Effector CD8-positive, alpha-beta T cell (primary cell): ENCODE results near the gene ICA1L.

Experiments used
- DNase-seq: peaks from one replicate; lab custom pipeline; 2025; lab: John Stamatoyannopoulos, UW

The ICA1L gene

DNA sequence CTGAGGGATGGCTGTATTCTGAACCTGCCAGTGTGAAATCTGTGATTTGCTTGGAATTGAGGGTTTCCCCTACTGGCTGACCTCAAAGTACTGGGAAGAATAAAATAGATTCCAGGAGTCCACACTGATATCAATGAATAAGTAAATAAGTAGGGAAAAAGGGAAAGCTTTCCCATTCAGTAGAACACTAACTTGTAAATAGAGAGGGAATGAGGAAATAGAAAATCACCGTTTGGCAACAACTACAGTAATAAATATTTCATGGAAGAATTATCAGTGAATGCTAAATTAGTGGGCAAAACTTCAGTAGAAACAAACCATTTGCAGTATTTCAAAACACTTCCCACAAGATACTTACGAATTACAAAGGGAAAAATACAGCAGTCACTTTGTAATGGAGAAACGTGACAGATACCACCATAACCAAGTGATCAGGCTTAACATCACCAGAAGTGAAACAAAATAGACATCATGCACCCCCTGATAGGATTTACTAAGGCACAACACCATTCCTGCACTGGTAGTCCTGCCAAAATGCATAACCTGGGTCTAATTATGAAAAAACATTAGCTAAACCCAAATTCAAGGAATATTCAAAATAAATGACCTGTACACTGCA lies 88.5 kb downstream of the ICA1L start:
- DNase-seq, result no peak

DNA sequence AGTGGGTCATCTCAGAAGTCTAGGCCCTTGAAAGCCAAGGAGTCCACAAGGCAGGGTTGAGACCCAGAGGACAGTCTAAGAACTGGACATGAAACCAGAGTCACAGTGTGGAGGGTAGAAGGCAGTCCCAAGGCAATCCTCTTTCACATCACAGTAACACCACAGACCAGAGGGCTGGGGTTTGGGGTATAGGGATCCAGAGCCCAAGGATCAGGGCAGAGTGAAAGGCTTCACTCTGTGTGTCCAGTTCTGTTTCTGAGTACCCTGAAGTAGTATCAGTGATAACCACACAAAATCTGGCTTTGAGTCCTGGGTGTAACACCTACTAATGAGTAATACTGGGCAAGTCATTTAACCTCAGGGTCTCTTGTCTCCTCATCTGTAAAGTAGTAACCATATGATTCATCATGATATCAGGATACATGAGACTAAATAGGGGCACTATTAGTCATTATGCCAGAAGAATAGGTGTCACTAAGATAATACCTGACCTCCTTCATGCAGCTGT lies 91.0 kb downstream of the ICA1L start:
- no peak for DNase-seq

DNA sequence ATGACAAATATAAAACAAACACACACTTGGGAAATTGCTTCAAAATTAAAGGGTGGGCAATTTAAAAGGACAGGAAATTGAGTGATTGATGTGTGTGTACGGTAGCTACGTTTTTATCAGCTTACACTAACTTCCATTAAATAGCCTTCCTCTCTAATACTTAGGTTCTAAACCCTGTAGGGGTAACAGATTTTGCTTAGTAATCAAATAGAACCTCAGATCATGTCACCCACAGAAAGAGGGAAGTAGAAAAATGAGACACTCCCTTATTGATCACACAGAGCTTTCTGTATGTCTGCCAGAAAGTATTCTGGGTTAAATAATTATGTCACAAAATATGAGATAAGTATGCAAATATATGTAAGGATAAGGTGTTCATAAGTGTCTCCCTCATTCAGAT lies 93.3 kb downstream of the ICA1L start:
- DNase-seq, result no peak

- no peak for DNase-seq
Observed at GRCh38 chr2:202774104-202774503, 97.5 kb downstream of the ICA1L start.

GRCh38 chr2:202773301-202773973 lies 98.1 kb downstream of the ICA1L start:
- DNase-seq, result no peak

GRCh38 chr2:202771741-202772460 lies 99.7 kb downstream of the ICA1L start:
- DNase-seq, result no peak

DNA sequence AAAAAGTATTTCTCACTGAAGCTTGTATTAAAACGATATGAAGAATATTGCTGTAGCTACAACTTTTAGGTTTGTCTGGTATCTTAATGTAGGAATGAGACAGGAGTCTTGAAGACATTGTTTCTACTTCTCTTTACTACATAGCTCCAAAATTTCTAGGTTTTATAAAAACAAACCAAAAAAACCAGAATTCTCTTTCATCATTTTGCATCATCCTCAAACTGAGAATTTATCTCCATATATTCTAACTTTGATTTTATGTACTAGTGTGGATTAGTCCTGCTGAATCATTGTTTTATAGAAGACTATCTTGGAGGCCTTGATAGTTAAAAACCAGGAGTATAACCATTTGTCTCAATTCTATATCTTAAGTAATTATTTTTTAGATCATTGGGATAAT lies 100.2 kb downstream of the ICA1L start:
- no peak for DNase-seq

- DNase-seq, result no peak
Observed at GRCh38 chr2:202769201-202769600, 102.4 kb downstream of the ICA1L start.

GRCh38 chr2:202768273-202768672 lies 103.3 kb downstream of the ICA1L start:
- no peak for DNase-seq

GRCh38 chr2:202765436-202765835 lies 106.1 kb downstream of the ICA1L start:
- DNase-seq, result no peak

GRCh38 chr2:202764991-202765390 lies 106.6 kb downstream of the ICA1L start:
- no peak for DNase-seq

DNA sequence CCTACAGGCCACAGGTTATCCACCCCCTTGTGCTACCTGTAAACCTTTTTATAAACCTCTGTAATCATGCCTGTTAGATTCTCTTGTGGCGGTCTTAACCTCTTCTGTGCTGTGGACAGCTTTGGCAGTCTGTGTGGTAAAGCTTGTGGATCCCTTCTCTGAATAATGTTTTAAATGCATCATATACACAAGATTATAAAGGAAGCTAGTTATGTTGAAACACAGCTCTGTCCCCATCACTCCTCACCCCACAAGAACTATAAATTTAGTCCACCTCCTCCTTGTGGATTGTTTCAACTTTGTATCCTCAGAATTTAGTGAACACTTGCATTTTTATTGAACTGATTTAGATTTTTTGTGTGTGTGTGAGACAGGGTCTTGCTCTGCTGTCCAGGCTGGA lies 107.7 kb downstream of the ICA1L start:
- DNase-seq, result no peak

GRCh38 chr2:202762556-202762955 lies 109.0 kb downstream of the ICA1L start:
- no peak for DNase-seq

- DNase-seq, result no peak
Observed at GRCh38 chr2:202760848-202761247, 110.7 kb downstream of the ICA1L start.

GRCh38 chr2:202758604-202759003 lies 113.0 kb downstream of the ICA1L start:
- DNase-seq, result no peak

GRCh38 chr2:202758128-202758527 lies 113.4 kb downstream of the ICA1L start:
- no peak for DNase-seq

GRCh38 chr2:202757339-202757738 lies 114.2 kb downstream of the ICA1L start:
- no peak for DNase-seq

- no peak for DNase-seq
Observed at GRCh38 chr2:202756598-202756997, 115.0 kb downstream of the ICA1L start.

DNA sequence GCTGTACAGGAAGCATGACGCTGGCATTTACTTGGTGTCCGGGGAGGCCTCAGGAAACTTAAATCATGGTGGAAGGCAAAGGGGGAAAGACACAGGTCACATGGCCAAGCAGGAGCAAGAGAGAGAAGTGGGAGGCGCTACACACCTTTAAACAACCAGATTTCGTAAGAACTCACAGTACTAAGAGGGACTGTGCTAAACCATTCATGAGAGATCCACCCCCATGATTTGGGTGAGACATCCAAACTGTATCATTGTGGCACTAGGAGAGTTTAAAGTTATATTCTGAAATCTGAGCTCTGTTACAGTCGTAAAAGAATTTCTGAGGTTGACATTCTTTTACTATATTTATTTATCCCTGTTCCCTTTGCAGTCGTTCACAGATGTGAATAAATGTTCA lies 116.6 kb downstream of the ICA1L start:
- DNase-seq, result no peak

GRCh38 chr2:202752071-202752470 lies 119.5 kb downstream of the ICA1L start:
- no peak for DNase-seq

- no peak for DNase-seq
Observed at GRCh38 chr2:202750763-202751427, 120.7 kb downstream of the ICA1L start.

- DNase-seq, result no peak
Observed at GRCh38 chr2:202749477-202749876, 122.1 kb downstream of the ICA1L start.

- DNase-seq, result no peak
Observed at GRCh38 chr2:202743613-202744012, 128.0 kb downstream of the ICA1L start.
